Keratinocyte (primary cell): ENCODE results near the gene FAM186B. TPM values are rescaled to one million over a fixed set of nuclear protein-coding genes. Genes with fewer than 3 reads are reported as not detected.

Experiments
- DNase-seq: peaks from one replicate; pipeline ENCODE4 v3.0.0-alpha.2; 2011; ENCODE audit warnings: low read depth, missing footprints, low spot score
- FAIRE-seq: peaks from 2 replicates; lab custom pipeline; 2011; peaks lifted over from hg19 to GRCh38; lab: Jason Lieb, UNC
- H2AFZ ChIP-seq: 2 replicates; pipeline ENCODE4 v1.6.0; 2012; ENCODE audit warnings: low read length, control low read depth, inconsistent platforms; ENCODE audit not compliant: control insufficient read depth
- H3K27ac ChIP-seq: 2 replicates; pipeline ENCODE4 v1.5.1; 2011; ENCODE audit warnings: low read length; ENCODE audit not compliant: control insufficient read depth, insufficient read depth
- H3K27me3 ChIP-seq: 3 replicates; pipeline ENCODE4 v1.6.0; 2011; ENCODE audit warnings: low read length; ENCODE audit not compliant: control insufficient read depth, insufficient read depth; ENCODE audit errors: extremely low read depth
- H3K36me3 ChIP-seq, 2 experiments: 2 replicates in 1 of 2; 3 replicates in 1 of 2; pipeline ENCODE4 v1.5.1; 2011; ENCODE audit warnings: low read length in 2 of 2, mild to moderate bottlenecking in 1 of 2; ENCODE audit not compliant: control insufficient read depth in 2 of 2, insufficient read depth in 2 of 2; ENCODE audit errors: extremely low read depth in 1 of 2
- H3K4me1 ChIP-seq: 3 replicates; pipeline ENCODE4 v1.5.1; 2011; ENCODE audit warnings: low read length; ENCODE audit not compliant: control insufficient read depth, insufficient read depth; ENCODE audit errors: extremely low read depth
- H3K4me2 ChIP-seq: 3 replicates; pipeline ENCODE4 v1.6.0; 2011; ENCODE audit warnings: low read depth, low read length; ENCODE audit not compliant: control insufficient read depth, insufficient read depth; ENCODE audit errors: extremely low read depth
- H3K4me3 ChIP-seq, 3 experiments: fragments of 200-600 bp in 1 of 3; sonication (generic) in 1 of 3; 2 replicates in 2 of 3; 3 replicates in 1 of 3; pipeline ENCODE4 v1.5.1; 2011 to 2016; ENCODE audit warnings: low read length in 3 of 3, mild to moderate bottlenecking in 3 of 3, control low read depth in 2 of 3, inconsistent platforms in 1 of 3, low read depth in 1 of 3, mixed read lengths in 1 of 3, mixed run types in 1 of 3, moderate library complexity in 1 of 3; ENCODE audit not compliant: control insufficient read depth in 2 of 3, insufficient read depth in 2 of 3; ENCODE audit errors: extremely low read depth in 1 of 3
- H3K79me2 ChIP-seq: 2 replicates; pipeline ENCODE4 v1.6.0; 2012; ENCODE audit warnings: low read length; ENCODE audit not compliant: control insufficient read depth, insufficient read depth
- H3K9ac ChIP-seq: 3 replicates; pipeline ENCODE4 v1.6.0; 2011; ENCODE audit warnings: low read length; ENCODE audit not compliant: control insufficient read depth, insufficient read depth; ENCODE audit errors: extremely low read depth
- H3K9me1 ChIP-seq: 3 replicates; pipeline ENCODE4 v1.6.0; 2011; ENCODE audit warnings: low read length; ENCODE audit not compliant: control insufficient read depth, insufficient read depth; ENCODE audit errors: extremely low read depth
- H3K9me3 ChIP-seq: 2 replicates; pipeline ENCODE4 v1.5.1; 2012; ENCODE audit warnings: low read depth, low read length; ENCODE audit not compliant: control insufficient read depth
- H4K20me1 ChIP-seq: 3 replicates; pipeline ENCODE4 v1.6.0; 2011; ENCODE audit warnings: low read length; ENCODE audit not compliant: control insufficient read depth, insufficient read depth; ENCODE audit errors: extremely low read depth
- EZH2 ChIP-seq: IDR thresholded peaks from one replicate; pipeline ENCODE4 v1.6.1; 2012; ENCODE audit warnings: inconsistent platforms, mild to moderate bottlenecking, low read length, moderate library complexity
- dilution Hi-C: fragments of 300-500 bp; cut with MboI; formaldehyde crosslinking; loops from one replicate; pipeline ENCODE4 v1.7.0; 2020; ENCODE audit warnings: low sequenced_read_pairs; ENCODE audit not compliant: extremely low pct_ligation_motif_present
- polyA plus RNA-seq, 5 experiments: library from polyadenylated mRNA; depleted of rRNA in 3 of 5; stranded (reverse) in 3 of 5; stranded (forward) in 1 of 5; unstranded in 1 of 5; fragments of >200 nt; gene quantifications; 1 replicate in 1 of 5; 2 replicates in 3 of 5; 3 replicates in 1 of 5; pipeline versions ENCODE4 v1.2.1 to v1.2.3, GENCODE V29; 2011 to 2012; ENCODE audit warnings: missing spikeins in 2 of 5, low read depth in 1 of 5, low replicate concordance in 1 of 5
- TF ChIP-seq, protein P1 (sequence below), 3 experiments: IDR thresholded peaks in 1 of 3; conservative IDR thresholded peaks in 1 of 3; optimal IDR thresholded peaks in 1 of 3; 2 replicates in 2 of 3; 3 replicates in 1 of 3; pipeline versions ENCODE3 to v1.5.1; 2011; ENCODE audit warnings: low read length in 3 of 3, mild to moderate bottlenecking in 3 of 3, moderate library complexity in 2 of 3, control low read depth in 1 of 3, inconsistent platforms in 1 of 3; ENCODE audit not compliant: insufficient read depth in 2 of 3; ENCODE audit errors: extremely low read depth in 1 of 3

The FAM186B gene
- polyA plus RNA-seq, 1 donor (not counting 4 experiments of a cell fraction or from before 2014, with no cell fraction given), result 0.13 TPM

DNA sequence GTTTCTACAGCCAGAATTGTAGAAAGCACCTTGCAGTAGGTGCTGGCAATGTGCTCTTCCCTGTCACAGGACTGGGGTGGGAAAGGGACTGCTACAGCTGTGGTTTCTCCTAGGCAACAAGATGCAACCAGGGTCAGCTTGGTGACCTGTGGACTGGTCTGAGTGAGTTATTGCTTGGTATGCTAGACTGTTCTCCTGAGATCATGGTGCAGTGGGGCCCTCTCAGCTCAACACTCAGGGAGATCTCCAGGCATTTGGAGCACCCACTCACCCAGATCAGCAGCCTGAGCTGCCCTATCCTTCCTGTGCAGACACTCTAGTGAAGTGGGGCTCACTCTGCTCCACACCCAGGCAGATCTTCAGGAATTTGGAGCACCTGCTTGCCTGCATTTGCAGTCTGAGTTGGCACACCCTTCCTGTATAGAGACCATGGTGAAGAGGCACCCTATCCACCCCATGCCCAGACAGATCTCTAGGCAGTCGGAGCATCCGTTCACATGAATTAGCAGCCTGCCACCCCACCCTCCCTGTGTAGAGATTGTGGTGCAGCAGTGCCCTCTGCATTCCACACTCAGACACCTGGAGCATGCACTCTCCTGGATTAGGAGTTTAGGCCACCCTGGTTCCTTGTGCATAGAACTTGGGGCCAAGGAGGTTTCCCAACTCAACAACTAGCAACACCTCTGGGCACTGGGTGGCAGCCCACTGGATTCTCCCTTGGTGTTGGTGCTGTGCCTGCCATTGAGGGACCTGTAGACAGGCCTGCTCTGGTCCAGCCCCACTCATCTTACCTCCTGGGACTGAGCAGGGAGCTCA lies 3.8 kb upstream of the FAM186B start:
- no peaks in the 10 kb centered on the region for H4K20me1 ChIP-seq
- H3K27me3 ChIP-seq, result no peaks in the 10 kb centered on the region
- H3K4me2 ChIP-seq, result peak overlapping the region; percentile 17
- H3K9me1 ChIP-seq, result no peaks in the 10 kb centered on the region
- DNase-seq (no peak), FAIRE-seq (peak; percentile 13)
- no peaks in the 10 kb centered on the region for H3K36me3 ChIP-seq
- H3K4me3 ChIP-seq, result no peak overlapping the region
- H2AFZ ChIP-seq, result no peak overlapping the region
- H3K27ac ChIP-seq, result no peak overlapping the region
- dilution Hi-C loops, result no loop called here
- no peaks in the 10 kb centered on the region for H3K9me3 ChIP-seq
- no peaks in the 10 kb centered on the region for H3K79me2 ChIP-seq
- peaks cover 8% of the 10 kb centered on the region for H3K4me1 ChIP-seq
- TF ChIP-seq EZH2, result no peak
- TF ChIP-seq, protein P1, sequence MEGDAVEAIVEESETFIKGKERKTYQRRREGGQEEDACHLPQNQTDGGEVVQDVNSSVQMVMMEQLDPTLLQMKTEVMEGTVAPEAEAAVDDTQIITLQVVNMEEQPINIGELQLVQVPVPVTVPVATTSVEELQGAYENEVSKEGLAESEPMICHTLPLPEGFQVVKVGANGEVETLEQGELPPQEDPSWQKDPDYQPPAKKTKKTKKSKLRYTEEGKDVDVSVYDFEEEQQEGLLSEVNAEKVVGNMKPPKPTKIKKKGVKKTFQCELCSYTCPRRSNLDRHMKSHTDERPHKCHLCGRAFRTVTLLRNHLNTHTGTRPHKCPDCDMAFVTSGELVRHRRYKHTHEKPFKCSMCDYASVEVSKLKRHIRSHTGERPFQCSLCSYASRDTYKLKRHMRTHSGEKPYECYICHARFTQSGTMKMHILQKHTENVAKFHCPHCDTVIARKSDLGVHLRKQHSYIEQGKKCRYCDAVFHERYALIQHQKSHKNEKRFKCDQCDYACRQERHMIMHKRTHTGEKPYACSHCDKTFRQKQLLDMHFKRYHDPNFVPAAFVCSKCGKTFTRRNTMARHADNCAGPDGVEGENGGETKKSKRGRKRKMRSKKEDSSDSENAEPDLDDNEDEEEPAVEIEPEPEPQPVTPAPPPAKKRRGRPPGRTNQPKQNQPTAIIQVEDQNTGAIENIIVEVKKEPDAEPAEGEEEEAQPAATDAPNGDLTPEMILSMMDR (optimal IDR thresholded peaks at IDR 0.05 in 1 of 3, IDR thresholded peaks at IDR 0.05 in 1 of 3, conservative IDR thresholded peaks at IDR 0.05 in 1 of 3; ENCODE audit: extremely low read depth in 1 of 3, insufficient read depth in 2 of 3, low read length in 3 of 3), result peak in 1 of 3 experiments; percentile 55
- no peak overlapping the region for H3K9ac ChIP-seq

DNA sequence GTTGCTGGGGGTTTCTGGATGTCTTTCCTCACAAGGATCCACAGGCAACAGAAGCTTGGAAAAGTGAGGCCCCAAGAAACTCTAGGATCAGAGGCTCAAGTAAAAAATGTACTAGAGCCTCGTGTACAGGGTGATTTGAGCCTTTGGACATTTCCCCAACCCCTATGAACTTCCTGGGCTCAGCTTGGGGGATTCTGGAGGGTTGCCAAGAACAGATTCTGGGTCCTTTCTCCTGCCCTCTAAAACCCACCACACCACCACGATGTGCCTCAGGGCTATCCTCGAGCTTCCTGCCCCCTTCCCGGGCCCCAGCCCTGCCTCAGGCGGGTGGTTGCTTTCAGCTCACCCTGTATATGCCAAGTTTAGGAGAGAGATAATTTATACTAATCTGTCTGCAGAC lies 583 bp downstream of the FAM186B start:
- no peak overlapping the region for H2AFZ ChIP-seq
- no peak for DNase-seq
- H3K79me2 ChIP-seq, result no peaks in the 10 kb centered on the region
- peaks cover 8% of the 10 kb centered on the region for H3K4me1 ChIP-seq
- H4K20me1 ChIP-seq, result no peaks in the 10 kb centered on the region
- H3K27ac ChIP-seq, result no peak overlapping the region
- no peaks in the 10 kb centered on the region for H3K9me1 ChIP-seq
- H3K36me3 ChIP-seq, result peaks cover 0 to 1% of the 10 kb centered on the region in 2 experiments
- no peak overlapping the region for H3K4me2 ChIP-seq
- H3K27me3 ChIP-seq, result no peaks in the 10 kb centered on the region
- no peak overlapping the region for H3K4me3 ChIP-seq
- no peaks in the 10 kb centered on the region for H3K9me3 ChIP-seq
- no peak overlapping the region for H3K9ac ChIP-seq
- TF ChIP-seq, protein P1 (optimal IDR thresholded peaks at IDR 0.05 in 1 of 3, IDR thresholded peaks at IDR 0.05 in 1 of 3, conservative IDR thresholded peaks at IDR 0.05 in 1 of 3; ENCODE audit: extremely low read depth in 1 of 3, insufficient read depth in 2 of 3, low read length in 3 of 3), result no peak
- no peak for TF ChIP-seq EZH2
- dilution Hi-C loops, result no loop called here
- FAIRE-seq, result no peak
